GM12874 (cell line): Measurements from ENCODE around the gene UNC79.

ENCODE experiments used
- CTCF ChIP-seq: IDR thresholded peaks from 2 replicates; pipeline ENCODE4 v1.5.1; 2011; ENCODE audit warnings: low read depth, mild to moderate bottlenecking, control low read depth, low read length, moderate library complexity; ENCODE audit not compliant: insufficient read depth

UNC79 gene

GRCh38 chr14:93686268-93686667, 255.5 kb downstream of the UNC79 start:
- TF ChIP-seq CTCF = no peak

- no peak for TF ChIP-seq CTCF
Measured at GRCh38 chr14:93688239-93688666, 257.5 kb downstream of the UNC79 start.

- TF ChIP-seq CTCF = no peak
Measured at GRCh38 chr14:93688820-93689219, 258.1 kb downstream of the UNC79 start.

- TF ChIP-seq CTCF = no peak
Measured at GRCh38 chr14:93690146-93690545, 259.4 kb downstream of the UNC79 start.

GRCh38 chr14:93691042-93691780, 260.5 kb downstream of the UNC79 start:
- TF ChIP-seq CTCF = no peak

GRCh38 chr14:93693914-93694313, 263.2 kb downstream of the UNC79 start:
- TF ChIP-seq CTCF = no peak

- TF ChIP-seq CTCF = no peak
Measured at GRCh38 chr14:93700928-93701327, 270.2 kb downstream of the UNC79 start.
